ENCODE data around the gene CDH8.

CDH8 gene

DNA sequence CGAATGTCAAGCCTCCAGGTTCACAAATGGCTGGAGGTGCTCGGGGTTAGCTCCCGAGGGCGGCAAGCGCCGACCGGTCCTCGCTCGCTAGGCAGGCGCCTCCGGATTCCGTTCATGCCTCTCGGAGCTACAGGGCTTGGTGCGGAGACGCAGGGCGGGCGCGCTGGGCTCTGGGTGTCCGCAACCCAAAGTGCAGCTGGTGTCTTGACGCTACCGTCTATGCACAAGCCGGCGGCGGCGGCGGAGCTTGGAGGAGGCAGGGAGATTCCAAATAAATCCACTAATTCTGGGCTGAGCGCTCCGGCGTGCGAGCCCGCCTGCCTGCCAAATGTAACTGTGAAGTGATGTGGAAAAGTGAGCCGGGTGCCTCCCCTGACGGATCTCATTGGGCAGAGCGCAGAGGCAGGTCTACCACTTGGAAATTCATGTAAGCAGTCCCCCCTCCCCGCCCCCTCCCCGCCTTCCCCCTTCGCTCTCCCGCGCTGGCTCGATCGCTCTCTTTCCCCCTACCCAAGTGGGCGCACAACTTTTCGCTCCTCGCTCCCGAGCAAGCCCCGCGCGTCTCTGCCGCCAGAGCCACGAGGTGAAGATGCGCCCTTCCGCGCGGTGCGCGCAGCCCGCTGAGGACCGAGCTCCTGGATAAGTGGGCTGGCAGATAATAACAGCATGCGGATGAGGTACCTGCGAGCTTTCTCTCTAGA lies at the start of gene CDH8:
TSS of gene CDH8 (minus strand) at position 338 of the 701 bp plus-strand sequence. CDS start 15,035 bp downstream, outside the sequence.
- no peak for DNase-seq

DNA sequence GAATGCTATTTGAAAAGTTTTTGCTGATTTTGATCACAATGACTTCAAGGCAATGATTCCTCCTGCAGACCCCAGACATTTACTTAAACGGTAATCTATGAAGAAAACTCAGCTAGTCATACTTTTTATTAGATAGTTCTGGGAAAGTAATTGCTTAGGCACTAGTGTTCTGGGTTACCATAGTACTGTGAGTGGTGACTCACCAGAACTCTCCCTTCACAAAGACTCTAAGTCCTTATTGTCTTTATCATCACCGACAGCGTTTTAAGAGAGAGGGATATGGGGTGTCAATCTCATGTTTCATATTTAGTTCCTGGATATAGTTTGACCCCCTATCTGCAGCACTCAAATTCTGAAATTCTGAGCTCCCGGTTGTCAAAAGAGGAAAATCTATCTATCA lies 43.0 kb upstream of the CDH8 start:
- DNase-seq = no peak

DNA sequence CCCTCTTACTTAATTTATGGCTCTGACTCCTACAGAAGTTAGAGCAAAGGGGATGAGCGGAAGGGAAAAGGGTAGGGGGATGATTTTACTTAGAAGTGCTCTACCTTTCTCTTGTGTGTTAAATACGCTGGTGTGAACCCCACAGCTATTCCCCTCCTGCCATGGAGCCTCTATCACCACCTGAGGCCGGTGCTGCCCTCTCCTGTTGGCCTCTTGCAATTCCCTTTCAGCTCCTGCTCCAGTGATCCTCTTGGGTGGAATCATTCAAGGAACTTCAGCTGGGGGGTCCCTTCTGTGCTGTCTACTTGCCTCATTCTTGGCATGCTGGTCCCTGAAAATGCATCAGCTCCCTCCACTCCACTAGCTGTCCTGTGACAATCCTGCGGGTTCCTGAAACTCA lies 41.8 kb upstream of the CDH8 start:
- no peak for DNase-seq

- no peak for DNase-seq
Observed at GRCh38 chr16:62076886-62077285, 40.6 kb upstream of the CDH8 start.

DNA sequence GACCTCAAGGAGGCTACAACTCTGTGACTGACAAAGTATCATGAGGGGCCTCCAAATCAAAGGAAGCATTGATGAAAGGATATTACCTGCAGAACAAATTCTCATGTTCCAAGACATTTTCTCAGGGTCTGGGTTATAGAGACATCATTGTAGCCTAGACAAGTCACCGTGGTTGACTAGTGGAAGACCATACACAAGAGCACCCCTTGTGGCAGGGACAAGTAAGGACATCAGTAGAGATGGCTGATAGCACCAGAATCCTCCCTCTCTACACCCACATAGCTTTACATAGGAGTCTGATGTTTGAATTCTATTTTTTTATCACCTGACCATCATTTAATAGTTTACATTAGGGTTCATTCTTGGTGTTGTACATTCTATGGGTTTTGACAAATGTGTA lies 32.5 kb upstream of the CDH8 start:
- no peak for DNase-seq

GRCh38 chr16:62067981-62068380 lies 31.7 kb upstream of the CDH8 start:
- no peak for DNase-seq

DNA sequence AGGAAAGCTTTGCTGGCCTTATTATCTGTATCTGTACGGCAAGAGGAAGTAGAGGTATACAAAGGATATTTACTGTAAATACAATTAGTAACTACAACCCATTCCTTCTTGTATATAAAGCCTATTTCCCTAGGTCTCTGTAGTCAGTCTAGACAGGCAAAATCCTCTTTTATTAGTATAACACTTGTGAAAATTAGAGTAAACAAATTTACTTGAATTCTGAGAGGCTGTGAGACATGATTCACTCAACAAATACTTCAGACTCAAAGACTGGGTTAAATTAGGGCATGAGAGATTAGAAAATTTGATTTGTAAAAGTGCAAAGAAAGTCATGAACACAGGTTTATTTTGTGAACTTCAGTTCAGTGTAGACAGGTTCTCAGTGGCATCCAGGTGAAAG lies 30.9 kb upstream of the CDH8 start:
- no peak for DNase-seq

GRCh38 chr16:62066747-62067146 lies 30.5 kb upstream of the CDH8 start:
- DNase-seq = no peak

GRCh38 chr16:62064173-62064572 lies 27.9 kb upstream of the CDH8 start:
- no peak for DNase-seq

DNA sequence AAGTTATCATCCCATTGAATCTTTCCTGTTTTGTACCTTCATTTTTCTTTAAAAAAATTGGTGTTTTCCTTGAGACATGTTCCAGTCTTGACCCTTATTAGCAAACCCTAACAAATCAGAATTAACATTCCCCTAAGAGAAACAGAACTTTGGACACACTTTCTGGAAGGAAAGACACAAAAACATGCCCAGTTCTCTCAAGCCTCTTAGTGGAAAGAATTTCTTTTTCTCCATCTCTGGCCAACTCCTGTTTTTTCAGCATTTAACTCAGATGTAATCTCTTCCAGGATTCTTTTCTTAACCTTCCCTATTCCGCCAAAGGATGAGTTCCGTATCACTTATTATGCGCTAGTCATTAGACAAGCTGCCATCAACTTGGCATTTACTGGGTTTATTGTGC lies 23.9 kb upstream of the CDH8 start:
- no peak for DNase-seq

GRCh38 chr16:62059527-62059926 lies 23.3 kb upstream of the CDH8 start:
- DNase-seq = no peak

- DNase-seq = no peak
Observed at GRCh38 chr16:62058412-62058811, 22.2 kb upstream of the CDH8 start.

DNA sequence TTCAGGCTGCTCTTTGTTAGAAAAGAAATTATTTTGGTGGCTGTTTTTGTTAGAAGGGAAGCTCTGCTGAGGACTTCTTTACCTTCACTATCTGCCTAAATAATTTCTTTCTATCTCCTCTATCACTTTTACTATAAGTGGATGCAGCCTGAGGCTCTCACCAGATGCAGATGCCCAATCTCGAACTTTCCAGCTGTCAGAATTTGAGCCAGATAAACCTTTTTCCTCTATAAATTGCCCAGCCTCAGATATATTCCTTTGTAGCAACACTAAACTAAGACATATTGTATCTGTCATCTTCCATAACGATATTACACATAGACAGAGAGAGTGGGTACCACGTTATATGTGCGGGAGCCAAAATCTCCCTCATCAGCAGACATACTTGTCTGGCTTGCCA lies 15.7 kb upstream of the CDH8 start:
- no peak for DNase-seq

DNA sequence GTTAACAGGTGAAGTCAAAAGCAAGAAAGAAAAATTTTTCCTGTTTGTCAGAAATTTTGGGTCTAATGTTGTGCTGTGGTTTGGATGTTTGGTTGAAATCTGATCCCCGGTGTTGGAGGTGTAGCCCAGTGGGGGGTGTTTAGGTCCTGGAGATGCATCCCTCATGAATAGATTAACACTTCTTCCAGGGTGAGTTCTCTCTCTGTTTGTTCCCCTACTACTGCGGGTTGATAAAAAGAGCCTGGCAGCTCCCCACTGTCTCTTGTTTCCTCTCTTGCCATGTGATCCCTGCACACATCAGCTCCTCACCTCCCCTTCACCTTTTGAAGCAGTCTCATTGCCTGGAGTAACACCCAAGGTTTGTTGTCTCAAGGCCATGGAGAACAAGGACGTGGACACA lies 14.6 kb upstream of the CDH8 start:
- DNase-seq = no peak

DNA sequence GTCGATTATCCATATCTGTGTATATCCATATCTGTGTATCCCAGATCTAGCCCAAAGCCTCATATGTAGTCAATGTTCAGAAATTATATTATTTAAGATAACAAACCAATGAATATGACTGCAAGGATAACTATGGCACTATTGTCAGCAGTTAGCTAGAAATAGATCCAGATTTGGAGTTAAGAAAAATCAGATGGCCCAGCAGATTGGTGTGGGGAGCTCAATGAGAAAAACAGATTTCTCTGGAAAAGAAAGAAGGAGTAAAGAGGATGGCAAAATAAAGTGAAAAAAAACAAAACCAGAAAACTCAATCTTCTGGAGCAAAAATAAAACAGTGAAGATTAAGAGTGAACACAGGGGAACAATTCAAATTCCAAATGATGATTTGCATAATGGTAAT lies 10.6 kb upstream of the CDH8 start:
- DNase-seq = no peak

DNA sequence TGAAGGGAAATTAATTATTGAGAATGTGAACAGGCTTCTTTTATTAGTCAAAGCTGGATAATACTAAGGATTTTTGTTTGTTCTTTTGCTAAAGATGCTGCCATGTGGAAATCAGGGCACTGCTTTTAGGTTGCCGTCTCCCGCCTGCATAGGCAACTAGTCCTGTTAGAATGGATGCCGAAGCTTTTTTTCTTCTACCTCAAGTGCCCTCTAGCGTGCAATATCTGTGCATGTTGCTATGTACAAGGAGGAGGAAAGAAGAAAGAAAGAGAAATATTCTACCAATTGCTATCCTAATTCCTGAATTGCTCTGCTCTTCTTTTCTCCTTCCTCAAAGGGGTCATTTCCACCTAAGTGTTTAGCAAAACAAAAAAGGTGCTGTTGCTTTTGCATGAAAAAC lies 5.2 kb upstream of the CDH8 start:
- DNase-seq = peak in 1 of 2 experiments; percentile 5

DNA sequence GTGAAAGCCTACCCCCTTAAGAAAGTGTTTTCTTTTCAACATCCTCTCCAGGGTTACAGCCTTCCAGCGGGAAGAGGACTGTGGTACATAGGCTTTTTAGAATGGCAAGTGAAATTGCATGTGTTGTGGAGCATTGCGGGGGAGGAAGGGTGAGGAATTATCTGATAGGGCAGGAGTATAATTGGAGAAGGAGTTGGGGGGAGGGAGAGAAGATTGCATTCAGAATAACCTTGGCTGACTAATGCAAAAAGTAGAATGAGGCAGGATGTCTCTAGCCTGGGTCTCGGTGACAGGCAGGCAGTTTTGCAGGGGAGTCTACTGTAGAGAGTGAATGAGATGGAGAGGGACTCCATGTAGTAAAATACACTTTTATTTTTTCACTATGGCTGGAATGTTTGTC lies 2.4 kb upstream of the CDH8 start:
- DNase-seq = no peak

- no peak for DNase-seq
Observed at GRCh38 chr16:62038225-62038624, 2.0 kb upstream of the CDH8 start.

GRCh38 chr16:62036802-62037135 lies 531 bp upstream of the CDH8 start:
- DNase-seq = no peak

DNA sequence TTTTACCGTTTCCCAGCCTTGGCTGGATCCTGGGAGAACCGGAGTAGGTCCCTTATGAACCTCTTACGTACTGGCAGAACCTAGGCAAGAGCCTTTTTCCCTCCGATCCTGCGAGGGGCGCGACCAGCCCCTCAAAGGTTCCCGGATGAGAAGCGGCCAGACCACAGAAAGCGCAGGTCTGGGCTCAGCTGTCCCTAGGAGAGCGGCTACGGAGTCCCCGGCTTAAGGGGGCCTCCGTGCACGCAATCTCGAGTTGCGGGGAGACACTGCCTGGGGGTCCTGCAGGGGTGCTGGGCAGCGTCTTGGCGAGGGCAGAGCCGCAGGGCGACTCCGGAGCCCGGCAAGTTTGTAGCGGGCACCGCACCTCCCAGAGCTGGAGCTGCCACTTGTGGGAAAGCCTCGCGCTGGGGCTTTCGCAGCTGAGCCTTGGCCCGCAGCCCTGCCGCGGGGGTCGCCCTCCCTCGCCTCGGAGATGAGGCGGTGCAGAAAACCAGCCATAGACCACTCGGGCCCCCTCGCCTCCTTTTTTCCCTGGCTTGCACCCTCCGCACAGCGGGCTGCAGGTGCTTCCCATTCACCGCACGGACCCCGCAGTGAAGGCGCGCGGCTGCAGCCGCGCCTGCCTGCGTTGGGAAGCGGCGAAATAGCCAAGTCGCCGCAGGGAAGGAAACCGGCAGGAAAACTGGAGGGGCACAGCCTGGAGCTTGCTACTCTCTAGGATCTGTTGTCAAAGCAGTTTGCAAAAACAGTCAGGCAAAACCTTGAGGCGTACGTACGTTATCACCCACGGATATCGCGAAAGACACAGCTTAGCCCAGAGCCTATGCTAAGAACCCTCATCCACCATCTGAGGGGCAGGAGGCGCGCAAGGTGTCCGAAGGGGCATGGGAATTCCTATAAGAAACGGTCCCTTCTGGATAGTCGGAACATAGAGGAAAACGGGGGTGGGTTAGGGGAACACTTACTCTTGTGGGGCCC lies 834 bp downstream of the CDH8 start:
- DNase-seq = no peak

DNA sequence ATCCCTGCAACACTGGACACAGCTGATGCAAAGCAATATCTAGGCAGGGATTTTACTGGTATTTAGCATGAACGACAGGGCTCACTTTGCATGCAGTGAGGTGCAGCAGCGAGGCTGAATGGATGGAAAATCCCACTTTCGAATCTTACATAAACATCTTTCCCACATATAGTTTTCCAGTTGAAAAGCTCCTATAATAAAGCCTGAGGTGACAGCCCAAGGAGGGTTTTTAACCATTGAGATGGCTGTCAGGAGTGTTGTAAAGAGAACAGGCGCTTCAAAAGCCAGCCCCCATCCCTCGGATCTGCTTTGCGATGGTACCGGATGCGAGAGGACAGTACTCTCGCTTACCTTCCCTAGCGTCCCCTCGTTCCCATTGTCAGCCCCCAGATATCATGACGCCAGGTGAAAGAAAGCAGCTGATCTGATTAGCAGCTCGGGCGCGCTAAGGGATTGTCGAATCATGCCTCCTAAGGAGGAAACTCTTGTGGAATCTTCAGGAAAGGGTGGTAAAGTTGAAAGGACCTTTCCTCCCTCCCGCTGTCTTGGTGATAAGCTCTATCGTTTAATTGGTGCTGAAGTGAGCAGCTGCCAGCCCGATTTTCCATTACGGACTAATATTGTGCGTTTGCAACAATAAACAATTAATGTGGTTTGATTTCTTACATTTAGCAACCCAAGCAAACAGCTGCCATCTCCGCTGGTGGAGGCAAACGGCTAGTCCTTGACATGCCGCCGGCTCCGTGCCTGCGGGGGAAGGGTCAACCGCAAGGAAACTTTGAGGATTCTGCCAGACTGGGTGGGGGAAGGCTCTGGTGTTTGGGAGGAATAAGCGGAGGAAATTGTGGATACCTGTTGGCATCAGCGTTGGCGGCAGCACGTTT lies 1.8 kb downstream of the CDH8 start:
- DNase-seq = no peak

GRCh38 chr16:62033065-62033464 lies 3.2 kb downstream of the CDH8 start:
- no peak for DNase-seq

DNA sequence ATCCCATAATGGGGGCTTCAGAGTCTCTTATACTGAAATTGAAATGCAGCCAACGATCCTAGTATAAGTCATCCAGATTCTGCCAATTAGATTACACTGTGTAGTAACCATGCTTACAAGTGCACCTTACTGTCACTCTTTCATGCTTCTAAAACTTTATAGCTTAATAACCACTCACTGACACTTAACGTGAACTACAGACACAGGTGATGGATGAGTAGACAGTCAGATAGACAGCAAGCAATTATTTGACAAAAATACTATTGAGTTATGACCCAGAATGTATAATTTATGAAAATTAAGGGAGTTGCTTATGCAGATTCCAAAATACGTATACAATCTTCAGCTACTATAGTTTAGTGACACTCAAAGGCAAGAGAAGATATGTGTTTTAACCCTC lies 6.3 kb downstream of the CDH8 start:
- no peak for DNase-seq

All from SW 1271 (cell line).